ENCODE results near the gene TRIO.

Gene TRIO

DNA sequence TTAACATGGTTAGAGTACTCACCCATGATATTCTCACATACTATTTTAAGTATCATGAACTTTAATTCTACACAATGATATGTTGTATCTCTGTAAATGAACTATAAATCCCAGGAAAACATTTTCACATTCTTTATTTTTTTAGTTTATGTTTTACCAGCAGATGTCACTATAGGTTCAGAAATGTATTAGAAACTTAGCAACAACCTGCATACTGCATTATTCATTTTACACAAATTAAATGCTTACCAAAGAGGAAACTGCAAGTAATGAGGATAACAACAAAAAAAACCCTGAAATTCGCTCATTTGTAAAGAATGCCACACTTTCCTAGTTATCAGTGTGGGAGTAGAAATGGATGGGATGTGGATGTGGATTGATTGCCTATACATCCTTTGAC lies 221.0 kb downstream of the TRIO start:
- ChIA-PET CTCF (interaction anchor here (0.7 to 3.8 kb wide), 15 partner anchors 9 to 380 kb away, joined by 3 to 26 read pairs (median 7); no protein-coding TSS in a partner anchor), POLR2A (no interaction called here)
- H3K36me3 ChIP-seq (ENCODE audit: control insufficient read depth in 2 of 2, insufficient read depth in 1 of 2, low read length in 2 of 2): peaks cover 64 to 89% of the 10 kb centered on the region in 2 experiments
- no peaks in the 10 kb centered on the region for H3K9me3 ChIP-seq (ENCODE audit: control insufficient read depth, insufficient read depth, low read depth, low read length)
- H3K4me1 ChIP-seq (ENCODE audit: control insufficient read depth, insufficient read depth, low read length): no peaks in the 10 kb centered on the region
- TF ChIP-seq EGR2 (tag by site-specific recombination; IDR thresholded peaks at IDR 0.05; ENCODE audit: low read depth): no peak
- TF ChIP-seq ZNF704 (tag by site-specific recombination; IDR thresholded peaks at IDR 0.05): no peak
- TF ChIP-seq ZBTB20 (tag by site-specific recombination; IDR thresholded peaks at IDR 0.05): no peak
- no peak for TF ChIP-seq PBX3 (CRISPR knock-in tag; IDR thresholded peaks at IDR 0.05)
- TF ChIP-seq ZNF654 (tag by site-specific recombination; IDR thresholded peaks at IDR 0.05; ENCODE audit: low read depth): peak; percentile 52
- H3K27ac ChIP-seq (ENCODE audit: extremely low read depth, low read depth, low read length): no peak overlapping the region
- no peak overlapping the region for H3K4me3 ChIP-seq (ENCODE audit: low read depth, low read length)

GRCh38 chr5:14364576-14365472 lies 221.7 kb downstream of the TRIO start:
- Histone ChIP-seq H3K4me1 (ENCODE audit: control insufficient read depth, insufficient read depth, low read length) (no peaks in the 10 kb centered on the region), H3K27ac (ENCODE audit: extremely low read depth, low read depth, low read length) (no peak overlapping the region), H3K4me3 (ENCODE audit: low read depth, low read length) (no peak overlapping the region), H3K36me3 (ENCODE audit: control insufficient read depth in 2 of 2, insufficient read depth in 1 of 2, low read length in 2 of 2) (peaks cover 66 to 89% of the 10 kb centered on the region in 2 experiments), H3K9me3 (ENCODE audit: control insufficient read depth, insufficient read depth, low read depth, low read length) (no peaks in the 10 kb centered on the region)
- TF ChIP-seq OSR2 (tag by site-specific recombination; IDR thresholded peaks at IDR 0.05): no peak
- TF ChIP-seq ZNF514 (tag by site-specific recombination; IDR thresholded peaks at IDR 0.05): no peak
- TF ChIP-seq CTCF (tag by site-specific recombination; IDR thresholded peaks at IDR 0.05): peak; percentile 18; the same call in 1 of the 2 replicates
- TF ChIP-seq ZNF2 (tag by site-specific recombination; IDR thresholded peaks at IDR 0.05): peak; percentile 95
- ChIA-PET CTCF (interaction anchor here (0.5 to 3.8 kb wide), 16 partner anchors 8 to 650 kb away, joined by 3 to 26 read pairs (median 6); no protein-coding TSS in a partner anchor), POLR2A (no interaction called here)

DNA sequence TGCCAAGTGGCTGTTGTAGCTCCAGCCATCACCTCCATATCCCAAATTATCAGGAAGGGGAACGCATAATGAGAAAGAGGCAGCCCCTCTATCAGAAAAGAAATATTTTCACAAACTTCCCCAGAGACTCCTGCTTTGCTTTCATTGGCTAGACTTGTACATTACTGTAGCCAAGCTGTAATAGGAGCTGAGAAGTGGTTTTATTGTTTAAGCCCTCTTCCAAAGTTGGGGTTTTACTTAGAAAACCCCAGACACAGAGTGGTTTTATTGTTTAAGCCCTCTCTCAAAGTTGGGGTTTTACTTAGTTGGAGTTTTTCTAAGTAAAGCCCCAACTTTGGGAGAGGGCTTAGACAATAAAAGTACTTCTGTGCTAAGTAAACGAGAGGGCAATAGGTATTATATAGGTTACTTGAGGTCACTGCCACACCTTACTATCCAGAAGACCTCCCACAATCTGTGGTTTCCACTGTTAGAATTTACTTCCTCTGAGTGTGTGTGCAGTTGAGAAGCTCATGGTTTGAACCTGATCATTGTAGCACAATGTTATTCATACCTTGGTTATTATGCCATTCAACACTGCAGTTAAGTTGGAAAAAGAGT lies 222.8 kb downstream of the TRIO start:
- H3K4me1 ChIP-seq (ENCODE audit: control insufficient read depth, insufficient read depth, low read length): no peaks in the 10 kb centered on the region
- no peak for TF ChIP-seq KLF9 (tag by site-specific recombination; IDR thresholded peaks at IDR 0.05; ENCODE audit: low read depth)
- TF ChIP-seq, protein P1, sequence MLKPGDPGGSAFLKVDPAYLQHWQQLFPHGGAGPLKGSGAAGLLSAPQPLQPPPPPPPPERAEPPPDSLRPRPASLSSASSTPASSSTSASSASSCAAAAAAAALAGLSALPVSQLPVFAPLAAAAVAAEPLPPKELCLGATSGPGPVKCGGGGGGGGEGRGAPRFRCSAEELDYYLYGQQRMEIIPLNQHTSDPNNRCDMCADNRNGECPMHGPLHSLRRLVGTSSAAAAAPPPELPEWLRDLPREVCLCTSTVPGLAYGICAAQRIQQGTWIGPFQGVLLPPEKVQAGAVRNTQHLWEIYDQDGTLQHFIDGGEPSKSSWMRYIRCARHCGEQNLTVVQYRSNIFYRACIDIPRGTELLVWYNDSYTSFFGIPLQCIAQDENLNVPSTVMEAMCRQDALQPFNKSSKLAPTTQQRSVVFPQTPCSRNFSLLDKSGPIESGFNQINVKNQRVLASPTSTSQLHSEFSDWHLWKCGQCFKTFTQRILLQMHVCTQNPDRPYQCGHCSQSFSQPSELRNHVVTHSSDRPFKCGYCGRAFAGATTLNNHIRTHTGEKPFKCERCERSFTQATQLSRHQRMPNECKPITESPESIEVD (tag by site-specific recombination; IDR thresholded peaks at IDR 0.05): peak; percentile 19; the same call in 1 of the 2 replicates
- no peak for TF ChIP-seq ZBTB8A (tag by site-specific recombination; IDR thresholded peaks at IDR 0.05)
- TF ChIP-seq, protein P2, sequence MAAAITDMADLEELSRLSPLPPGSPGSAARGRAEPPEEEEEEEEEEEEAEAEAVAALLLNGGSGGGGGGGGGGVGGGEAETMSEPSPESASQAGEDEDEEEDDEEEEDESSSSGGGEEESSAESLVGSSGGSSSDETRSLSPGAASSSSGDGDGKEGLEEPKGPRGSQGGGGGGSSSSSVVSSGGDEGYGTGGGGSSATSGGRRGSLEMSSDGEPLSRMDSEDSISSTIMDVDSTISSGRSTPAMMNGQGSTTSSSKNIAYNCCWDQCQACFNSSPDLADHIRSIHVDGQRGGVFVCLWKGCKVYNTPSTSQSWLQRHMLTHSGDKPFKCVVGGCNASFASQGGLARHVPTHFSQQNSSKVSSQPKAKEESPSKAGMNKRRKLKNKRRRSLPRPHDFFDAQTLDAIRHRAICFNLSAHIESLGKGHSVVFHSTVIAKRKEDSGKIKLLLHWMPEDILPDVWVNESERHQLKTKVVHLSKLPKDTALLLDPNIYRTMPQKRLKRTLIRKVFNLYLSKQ (tag by site-specific recombination; IDR thresholded peaks at IDR 0.05; ENCODE audit: borderline replicate concordance): no peak
- TF ChIP-seq FEZF1 (tag by site-specific recombination; IDR thresholded peaks at IDR 0.05): no peak
- H3K9me3 ChIP-seq (ENCODE audit: control insufficient read depth, insufficient read depth, low read depth, low read length): no peaks in the 10 kb centered on the region
- no peak overlapping the region for H3K4me3 ChIP-seq (ENCODE audit: low read depth, low read length)
- ChIA-PET CTCF (interaction anchor here (0.6 to 3.8 kb wide), 14 partner anchors 7 to 434 kb away, joined by 3 to 26 read pairs (median 6); no protein-coding TSS in a partner anchor), POLR2A (no interaction called here)
- H3K27ac ChIP-seq (ENCODE audit: extremely low read depth, low read depth, low read length): no peak overlapping the region
- peaks cover 72 to 89% of the 10 kb centered on the region in 2 experiments for H3K36me3 ChIP-seq (ENCODE audit: control insufficient read depth in 2 of 2, insufficient read depth in 1 of 2, low read length in 2 of 2)
